Measurements from ENCODE around the gene ST13.

Gene ST13

DNA sequence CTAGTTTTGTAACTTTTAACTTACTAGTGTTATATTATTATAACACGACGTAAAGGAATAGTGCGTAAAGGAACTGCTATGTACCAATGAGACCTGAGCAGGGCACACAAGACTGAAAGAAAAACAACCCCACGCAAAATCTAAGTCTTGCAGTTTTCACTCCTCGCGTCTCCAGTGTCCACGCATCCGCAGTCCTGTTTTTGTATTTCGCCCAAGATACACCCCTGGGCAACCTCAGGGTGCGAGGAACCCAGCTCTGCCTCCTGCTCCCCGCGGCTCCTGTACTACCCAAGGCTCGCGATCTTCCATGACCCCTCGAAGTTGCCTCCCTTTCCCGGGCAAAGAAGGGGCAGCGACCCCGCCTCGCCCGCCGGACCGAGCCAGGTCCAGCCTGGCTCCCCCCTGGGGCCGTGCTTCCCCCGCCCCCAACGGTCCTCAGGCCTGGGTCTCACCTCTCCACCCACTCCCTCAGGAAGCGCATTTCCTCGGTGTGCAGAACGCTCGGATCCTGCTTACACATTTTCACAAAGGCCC is 393 bp downstream of the ST13 start:
- peak overlapping the region; percentile 77 for H3K9ac ChIP-seq (ENCODE audit: low read length)
- H3K4me3 ChIP-seq (ENCODE audit: insufficient read depth, low read length, poor library complexity, severe bottlenecking) = peak overlapping the region; percentile 68
- no peak for TF ChIP-seq EZH2phosphoT487 (conservative IDR thresholded peaks at IDR 0.05; ENCODE audit: low read length)
- no peak for TF ChIP-seq CTCF (IDR thresholded peaks at IDR 0.05; ENCODE audit: insufficient read depth, low read length, poor library complexity, severe bottlenecking)
- peak overlapping the region; percentile 89 for H3K27ac ChIP-seq (ENCODE audit: low read depth, low read length)
- no peaks in the 10 kb centered on the region for H3K9me2 ChIP-seq (replicated peaks; ENCODE audit: insufficient read depth, low read length)
- peaks cover 92% of the 10 kb centered on the region for H3K79me2 ChIP-seq (ENCODE audit: insufficient read depth, low read length)
- H4K20me1 ChIP-seq (ENCODE audit: low read depth, low read length) = peaks cover 5% of the 10 kb centered on the region; the same call in 1 of the 2 replicates
- peak overlapping the region; percentile 98 for H3K4me2 ChIP-seq (ENCODE audit: low read depth, low read length, poor library complexity, severe bottlenecking)
- H3K27me3 ChIP-seq (ENCODE audit: low read length) = no peaks in the 10 kb centered on the region
- peaks cover 6% of the 10 kb centered on the region; the same call in 1 of the 2 replicates for H3K36me3 ChIP-seq (ENCODE audit: low read length)
- H3F3A ChIP-seq (ENCODE audit: insufficient read depth) = peaks cover 21% of the 10 kb centered on the region
- no peaks in the 10 kb centered on the region for H3K9me3 ChIP-seq (ENCODE audit: insufficient read depth, low read length)
- H2AFZ ChIP-seq (ENCODE audit: low read depth, low read length, severe bottlenecking) = peak overlapping the region; percentile 40

GRCh38 chr22:40855071-40855978 is 1.1 kb downstream of the ST13 start:
- no peak for TF ChIP-seq EZH2phosphoT487 (conservative IDR thresholded peaks at IDR 0.05; ENCODE audit: low read length)
- no peak for TF ChIP-seq CTCF (IDR thresholded peaks at IDR 0.05; ENCODE audit: insufficient read depth, low read length, poor library complexity, severe bottlenecking)
- Histone ChIP-seq H3K9me2 (replicated peaks; ENCODE audit: insufficient read depth, low read length) (no peaks in the 10 kb centered on the region), H4K20me1 (ENCODE audit: low read depth, low read length) (peaks cover 5% of the 10 kb centered on the region; the same call in 1 of the 2 replicates), H3K9ac (ENCODE audit: low read length) (peak overlapping the region; percentile 77), H3K36me3 (ENCODE audit: low read length) (peaks cover 9% of the 10 kb centered on the region; the same call in 1 of the 2 replicates), H3K79me2 (ENCODE audit: insufficient read depth, low read length) (peaks cover 94% of the 10 kb centered on the region), H3K4me2 (ENCODE audit: low read depth, low read length, poor library complexity, severe bottlenecking) (peak overlapping the region; percentile 98), H3F3A (ENCODE audit: insufficient read depth) (peaks cover 19% of the 10 kb centered on the region), H3K27ac (ENCODE audit: low read depth, low read length) (peak overlapping the region; percentile 89; the same call in 1 of the 2 replicates), H3K27me3 (ENCODE audit: low read length) (no peaks in the 10 kb centered on the region), H2AFZ (ENCODE audit: low read depth, low read length, severe bottlenecking) (peak overlapping the region; percentile 40), H3K9me3 (ENCODE audit: insufficient read depth, low read length) (no peaks in the 10 kb centered on the region), H3K4me3 (ENCODE audit: insufficient read depth, low read length, poor library complexity, severe bottlenecking) (peak overlapping the region; percentile 68)

GRCh38 chr22:40853961-40854360 is 2.5 kb downstream of the ST13 start:
- Histone ChIP-seq H3K27me3 (ENCODE audit: low read length) (no peaks in the 10 kb centered on the region), H3K9me2 (replicated peaks; ENCODE audit: insufficient read depth, low read length) (no peaks in the 10 kb centered on the region), H4K20me1 (ENCODE audit: low read depth, low read length) (peaks cover 5% of the 10 kb centered on the region; the same call in 1 of the 2 replicates), H3K4me3 (ENCODE audit: insufficient read depth, low read length, poor library complexity, severe bottlenecking) (peak overlapping the region; percentile 68), H3F3A (ENCODE audit: insufficient read depth) (peaks cover 14% of the 10 kb centered on the region), H3K79me2 (ENCODE audit: insufficient read depth, low read length) (peaks cover 90% of the 10 kb centered on the region), H3K4me2 (ENCODE audit: low read depth, low read length, poor library complexity, severe bottlenecking) (peak overlapping the region; percentile 98), H3K9ac (ENCODE audit: low read length) (peak overlapping the region; percentile 77), H3K36me3 (ENCODE audit: low read length) (peaks cover 11% of the 10 kb centered on the region; the same call in 1 of the 2 replicates), H3K9me3 (ENCODE audit: insufficient read depth, low read length) (no peaks in the 10 kb centered on the region), H3K27ac (ENCODE audit: low read depth, low read length) (peak overlapping the region; percentile 34; the same call in 1 of the 2 replicates), H2AFZ (ENCODE audit: low read depth, low read length, severe bottlenecking) (no peak overlapping the region)
- no peak for TF ChIP-seq CTCF (IDR thresholded peaks at IDR 0.05; ENCODE audit: insufficient read depth, low read length, poor library complexity, severe bottlenecking)
- TF ChIP-seq EZH2phosphoT487 (conservative IDR thresholded peaks at IDR 0.05; ENCODE audit: low read length) = no peak

All from SU-DHL-6 (cell line).